NB4 (cell line): Measurements from ENCODE around the gene TLCD3A.

Source experiments
- MYC ChIP-seq: IDR thresholded peaks from 2 replicates; pipeline ENCODE4 v1.6.1; 2011; ENCODE audit warnings: low read depth, low read length
- POLR2A ChIP-seq: IDR thresholded peaks from 2 replicates; pipeline ENCODE4 v1.6.1; 2011; ENCODE audit warnings: mild to moderate bottlenecking; ENCODE audit not compliant: insufficient read length; ENCODE audit errors: extremely low read depth
- TF ChIP-seq, protein P1 (sequence below): IDR thresholded peaks from one replicate; pipeline ENCODE4 v1.5.1; 2012; ENCODE audit warnings: low read depth, low read length
- TF ChIP-seq, protein P2 (sequence below): IDR thresholded peaks from 2 replicates; pipeline ENCODE4 v1.6.1; 2011; ENCODE audit warnings: low read depth, low read length

DNA sequence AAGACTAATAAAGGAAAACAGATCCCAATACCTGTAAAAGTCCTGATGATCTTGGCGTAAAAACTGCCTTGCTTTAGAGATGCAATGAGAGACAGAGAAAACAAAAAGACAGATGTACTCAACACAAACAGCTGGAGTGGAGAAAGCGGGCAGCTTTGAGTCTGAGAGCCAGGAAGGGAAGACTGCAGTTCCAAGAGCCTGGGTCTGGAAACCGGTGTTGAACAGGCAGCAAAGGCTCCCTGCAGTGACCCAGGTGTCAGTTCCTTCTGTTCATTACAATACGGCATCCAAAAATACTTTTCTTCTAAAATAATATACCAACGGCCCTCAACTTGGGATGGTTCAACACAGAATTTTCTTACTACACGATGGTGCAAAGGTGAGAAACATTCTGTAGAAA lies 47.4 kb upstream of the TLCD3A start:
- TF ChIP-seq, protein P1, sequence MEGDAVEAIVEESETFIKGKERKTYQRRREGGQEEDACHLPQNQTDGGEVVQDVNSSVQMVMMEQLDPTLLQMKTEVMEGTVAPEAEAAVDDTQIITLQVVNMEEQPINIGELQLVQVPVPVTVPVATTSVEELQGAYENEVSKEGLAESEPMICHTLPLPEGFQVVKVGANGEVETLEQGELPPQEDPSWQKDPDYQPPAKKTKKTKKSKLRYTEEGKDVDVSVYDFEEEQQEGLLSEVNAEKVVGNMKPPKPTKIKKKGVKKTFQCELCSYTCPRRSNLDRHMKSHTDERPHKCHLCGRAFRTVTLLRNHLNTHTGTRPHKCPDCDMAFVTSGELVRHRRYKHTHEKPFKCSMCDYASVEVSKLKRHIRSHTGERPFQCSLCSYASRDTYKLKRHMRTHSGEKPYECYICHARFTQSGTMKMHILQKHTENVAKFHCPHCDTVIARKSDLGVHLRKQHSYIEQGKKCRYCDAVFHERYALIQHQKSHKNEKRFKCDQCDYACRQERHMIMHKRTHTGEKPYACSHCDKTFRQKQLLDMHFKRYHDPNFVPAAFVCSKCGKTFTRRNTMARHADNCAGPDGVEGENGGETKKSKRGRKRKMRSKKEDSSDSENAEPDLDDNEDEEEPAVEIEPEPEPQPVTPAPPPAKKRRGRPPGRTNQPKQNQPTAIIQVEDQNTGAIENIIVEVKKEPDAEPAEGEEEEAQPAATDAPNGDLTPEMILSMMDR = no peak
- TF ChIP-seq, protein P2, sequence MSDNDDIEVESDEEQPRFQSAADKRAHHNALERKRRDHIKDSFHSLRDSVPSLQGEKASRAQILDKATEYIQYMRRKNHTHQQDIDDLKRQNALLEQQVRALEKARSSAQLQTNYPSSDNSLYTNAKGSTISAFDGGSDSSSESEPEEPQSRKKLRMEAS = no peak
- TF ChIP-seq POLR2A (no peak), MYC (no peak)
